NCI-H526 (cell line): ENCODE results near the gene DDX10.
"Not testable (repeated sequence)": the region's sequence is repeated elsewhere in the genome, so short reads cannot be mapped to it uniquely, and the experiment has no call there.

ENCODE experiments used
- DNase-seq, 2 experiments: peaks; one replicate each; lab custom pipeline; 2025; lab: John Stamatoyannopoulos, UW

The DDX10 gene

DNA sequence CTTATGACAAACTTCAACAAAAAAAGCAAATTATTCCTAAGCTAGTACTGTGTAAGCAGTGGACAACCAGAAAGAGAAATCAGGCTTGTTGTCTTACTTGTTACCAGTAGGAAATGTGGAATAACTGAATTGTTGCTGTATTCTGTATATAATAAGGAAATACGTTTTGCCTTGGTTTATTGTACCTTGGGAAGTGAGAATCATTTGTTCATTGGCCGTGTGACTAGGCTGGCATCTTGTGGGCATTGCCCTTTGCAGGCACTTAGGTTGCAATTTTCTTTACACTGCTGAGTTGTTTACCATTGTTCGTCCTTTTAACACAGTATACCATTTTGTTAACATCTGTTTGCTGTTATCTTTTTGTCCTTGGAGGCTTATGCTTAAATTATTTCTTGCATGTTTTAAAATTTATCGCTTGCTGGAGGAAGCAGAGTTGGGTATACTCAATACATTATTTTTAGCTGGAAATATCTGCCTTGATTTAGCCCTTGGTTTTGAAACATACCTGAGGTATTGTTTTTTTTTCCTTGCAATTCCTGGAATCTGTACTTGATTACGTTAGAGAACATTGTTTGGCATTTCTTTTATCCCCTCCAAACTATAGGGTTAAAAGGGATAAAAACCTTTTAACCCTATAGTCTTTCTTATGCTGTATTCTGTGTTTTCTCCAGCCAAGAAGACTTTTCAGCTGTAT is 109.3 kb downstream of the DDX10 start:
- DNase-seq: no peak

DNA sequence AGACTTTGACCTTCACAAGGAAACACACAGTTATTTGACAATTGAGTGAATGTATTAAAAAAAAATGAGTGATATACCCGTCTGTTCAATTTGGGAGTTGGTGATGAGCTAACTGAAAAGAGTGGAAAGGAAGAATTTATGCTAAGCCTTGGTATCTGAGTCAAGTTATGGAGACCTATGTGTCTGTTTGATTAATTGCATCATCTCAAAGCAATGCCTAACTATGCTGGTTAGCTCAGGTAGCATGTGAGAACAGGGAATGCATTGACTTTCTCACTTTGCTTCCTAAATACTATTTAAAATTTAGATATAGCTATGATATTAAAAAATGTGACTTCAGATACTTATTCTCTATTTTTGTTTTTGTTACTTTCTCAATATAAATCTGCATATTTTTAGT is 110.5 kb downstream of the DDX10 start:
- no peak for DNase-seq

DNA sequence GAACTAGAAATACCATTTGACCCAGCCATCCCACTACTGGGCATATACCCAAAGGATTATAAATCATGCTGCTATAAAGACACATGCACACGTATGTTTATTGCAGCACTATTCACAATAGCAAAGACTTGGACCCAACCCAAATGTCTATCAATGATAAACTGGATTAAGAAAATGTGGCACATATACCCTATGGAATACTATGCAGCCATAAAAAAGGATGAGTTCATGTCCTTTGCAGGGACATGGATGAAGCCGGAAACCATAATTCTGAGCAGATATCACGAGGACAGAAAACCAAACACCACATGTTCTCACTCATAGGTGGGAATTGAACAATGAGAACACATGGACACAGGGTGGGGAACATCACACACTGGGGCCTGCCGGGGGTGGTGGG is 114.3 kb downstream of the DDX10 start:
- not testable (repeated sequence) for DNase-seq

DNA sequence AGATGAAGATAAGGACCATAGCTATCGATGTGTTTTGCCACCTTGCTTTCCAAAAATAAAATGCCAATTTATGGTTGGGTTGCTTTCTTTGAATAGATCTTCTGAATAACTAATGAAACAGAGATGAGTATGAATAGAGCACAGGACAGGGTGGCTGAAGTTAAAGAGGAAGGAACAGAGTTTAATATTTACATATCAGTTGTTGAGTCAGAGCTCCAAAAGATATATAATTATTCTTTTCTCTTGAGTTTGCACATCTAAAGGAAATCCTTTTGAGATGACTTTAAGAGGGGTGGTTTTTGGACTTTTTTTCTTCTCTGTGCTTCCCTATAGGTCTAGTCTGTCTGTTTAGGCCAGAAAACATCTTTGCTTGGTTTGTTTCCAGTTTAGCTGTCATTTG is 115.2 kb downstream of the DDX10 start:
- no peak for DNase-seq

DNA sequence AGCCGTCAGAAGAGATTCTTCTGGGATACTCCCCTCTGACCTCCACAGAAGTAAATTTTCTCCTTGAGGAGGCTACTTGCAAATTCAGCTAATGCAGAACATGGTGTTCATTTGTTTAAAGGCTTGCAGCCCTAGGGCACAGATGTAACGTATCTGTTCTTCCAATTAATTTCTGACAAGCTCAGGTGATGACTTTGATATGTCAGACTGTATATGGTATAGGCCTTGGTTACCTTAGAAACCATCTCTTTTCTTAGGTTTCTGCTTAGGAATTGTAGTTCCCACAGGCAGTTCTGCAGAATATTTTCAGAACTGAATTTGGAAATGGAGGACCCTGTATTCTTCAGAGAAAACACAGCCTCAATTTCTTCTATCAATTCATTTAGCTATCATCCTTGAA is 117.1 kb downstream of the DDX10 start:
- DNase-seq: peak in 1 of 2 experiments; percentile 41

DNA sequence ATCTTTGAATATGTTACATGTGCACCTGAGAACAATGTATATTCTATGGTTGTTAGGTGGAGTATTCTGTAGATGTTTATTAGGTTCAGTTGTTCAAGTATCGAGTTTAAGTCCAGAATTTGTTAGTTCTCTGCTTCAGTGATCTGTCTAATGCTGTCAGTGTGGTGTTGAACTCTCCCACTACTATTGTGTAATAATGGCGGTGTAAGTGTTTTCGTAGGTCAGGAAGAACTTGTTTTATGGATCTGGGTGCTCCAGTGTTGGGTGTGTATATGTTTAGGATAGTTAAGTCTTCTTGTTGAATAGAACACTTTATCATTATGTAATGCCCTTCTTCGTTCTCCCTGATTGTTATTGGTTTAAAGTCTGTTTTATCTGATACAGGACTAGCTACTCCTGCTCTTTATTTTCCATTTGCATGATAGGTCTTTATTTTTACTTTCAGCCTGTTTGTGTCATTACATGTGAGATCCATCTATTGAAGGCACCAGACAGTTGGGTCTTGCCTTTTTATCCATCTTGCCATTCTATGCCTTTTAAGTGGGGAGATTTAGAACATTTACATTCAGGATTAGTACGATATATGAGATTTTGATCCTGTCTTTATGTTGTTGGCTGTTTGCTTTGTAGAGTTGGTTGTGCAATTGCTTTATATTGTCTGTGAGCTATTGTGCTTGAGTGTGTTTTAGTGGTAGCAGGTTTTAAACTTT is 121.6 kb downstream of the DDX10 start:
- DNase-seq: no peak

DNA sequence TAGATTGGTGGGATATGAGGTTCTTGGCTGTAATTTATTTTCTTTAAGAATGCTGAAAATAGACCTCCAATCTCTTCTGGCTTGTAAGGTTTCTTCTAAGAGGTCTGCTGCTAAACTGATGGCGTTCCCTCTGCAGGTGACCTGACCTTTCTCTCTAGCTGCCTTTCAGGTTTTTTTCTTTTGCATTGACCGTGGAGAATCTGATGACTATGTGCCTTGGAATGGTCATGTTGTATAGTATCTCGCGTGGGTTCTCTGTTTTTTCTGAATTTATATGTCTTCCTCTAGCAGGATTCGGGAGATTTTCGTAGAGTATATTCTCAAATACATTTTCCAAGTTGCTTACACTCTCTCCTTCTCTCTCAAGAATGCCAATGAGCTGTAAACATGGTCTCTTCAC is 122.2 kb downstream of the DDX10 start:
- DNase-seq: no peak

DNA sequence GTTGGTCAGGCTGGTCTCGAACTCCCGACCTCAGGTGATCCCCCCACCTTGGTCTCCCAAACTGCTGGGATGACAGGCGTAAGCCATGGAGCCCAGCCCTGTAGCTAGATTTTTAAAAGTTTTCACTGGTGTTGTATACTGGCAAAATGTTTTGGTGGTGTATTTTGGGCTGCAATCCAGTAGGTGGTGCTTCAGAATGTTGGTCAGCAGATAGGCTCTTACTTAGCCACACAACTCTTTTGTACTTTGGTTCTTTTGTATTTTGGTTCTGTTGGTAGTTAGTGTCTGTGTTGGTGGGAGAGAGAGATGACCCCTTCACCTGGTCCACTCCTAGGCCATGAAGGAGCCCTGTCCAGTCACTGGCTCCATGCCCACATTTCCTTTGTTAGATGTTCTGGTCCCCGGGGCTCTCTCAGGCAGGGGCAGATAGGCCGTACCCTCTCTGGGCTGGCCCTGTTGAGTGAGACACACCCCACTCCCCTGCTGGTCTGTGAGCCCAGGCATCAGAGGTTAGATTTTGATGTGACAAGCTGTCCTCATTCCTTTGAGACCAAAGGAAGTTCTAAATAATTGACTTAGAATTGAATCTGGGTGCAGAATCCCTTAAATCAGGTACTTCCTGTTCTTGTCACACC is 123.8 kb downstream of the DDX10 start:
- peak in 1 of 2 experiments; percentile 73 for DNase-seq

DNA sequence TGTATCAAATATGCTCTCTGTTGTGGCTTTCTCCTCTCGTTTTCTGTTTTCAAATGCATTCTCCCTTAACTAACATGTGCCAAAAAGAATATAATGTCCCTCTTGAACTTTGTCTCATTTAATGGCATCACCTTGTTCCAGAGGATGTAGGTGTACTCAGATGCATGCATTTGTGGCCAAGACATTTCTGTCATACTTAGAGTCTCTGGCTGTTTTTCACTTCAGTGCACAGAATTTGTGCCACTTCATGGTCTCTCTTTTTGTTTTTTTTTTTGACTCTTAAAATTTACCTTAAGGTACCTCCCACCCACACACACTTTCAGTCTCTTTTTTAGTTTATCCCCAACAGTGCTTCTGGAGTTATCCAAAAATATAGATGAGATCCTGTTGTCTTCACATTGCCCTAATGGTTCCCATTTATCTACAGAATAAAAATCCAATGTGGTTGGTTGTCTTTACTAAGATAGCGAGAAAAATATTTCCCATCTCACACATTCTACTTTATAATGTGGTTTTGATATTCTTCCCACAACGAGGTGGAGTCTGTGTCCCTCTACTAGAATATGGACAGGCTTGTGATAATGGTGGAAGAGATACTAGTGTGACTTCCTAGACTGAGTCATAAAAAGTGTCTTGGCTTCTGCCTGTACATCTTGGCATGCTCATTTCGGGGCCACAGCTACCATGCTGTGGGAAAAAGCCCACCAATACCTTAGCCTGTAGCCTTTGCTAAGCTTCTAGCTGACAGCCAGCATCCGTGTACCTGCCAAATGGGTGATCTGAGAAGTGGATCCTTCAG is 125.8 kb downstream of the DDX10 start:
- no peak for DNase-seq

DNA sequence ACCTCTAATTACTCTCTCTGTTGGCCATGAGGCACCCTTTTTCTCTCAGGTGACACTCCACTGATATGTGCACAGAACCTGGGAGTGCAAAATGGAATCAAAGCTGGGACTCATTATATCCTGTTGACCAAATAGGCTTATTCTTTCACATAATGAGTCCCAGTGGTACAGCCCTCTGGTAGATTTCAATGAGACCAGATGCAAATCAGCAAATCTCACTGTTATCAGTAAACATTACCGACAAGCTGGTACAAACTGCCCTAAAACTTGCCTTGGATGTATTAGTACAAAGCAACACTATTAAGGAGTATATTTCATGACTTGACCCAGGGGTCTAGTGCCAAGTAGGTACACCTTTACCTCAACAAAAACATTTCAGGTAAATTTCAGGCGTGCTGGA is 128.3 kb downstream of the DDX10 start:
- DNase-seq: peak; percentile 54 to 75

DNA sequence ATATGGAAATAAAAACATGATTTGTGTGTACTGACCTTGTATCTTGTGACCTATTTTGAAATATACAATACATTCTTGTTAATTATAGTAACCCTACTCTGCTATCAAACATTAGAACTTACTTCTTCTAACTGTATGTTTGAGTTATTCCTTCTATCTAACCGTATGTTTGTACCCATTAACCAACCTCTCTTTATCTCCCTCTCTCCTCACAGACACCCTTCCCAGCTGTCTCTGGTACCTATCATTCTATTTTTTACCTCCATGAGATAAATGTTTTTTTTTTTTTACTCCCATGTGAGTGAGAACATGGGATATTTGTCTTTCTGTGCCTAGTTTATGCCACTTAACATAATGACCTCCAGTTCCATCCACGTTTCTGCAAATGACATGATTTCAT is 128.7 kb downstream of the DDX10 start:
- DNase-seq: no peak

DNA sequence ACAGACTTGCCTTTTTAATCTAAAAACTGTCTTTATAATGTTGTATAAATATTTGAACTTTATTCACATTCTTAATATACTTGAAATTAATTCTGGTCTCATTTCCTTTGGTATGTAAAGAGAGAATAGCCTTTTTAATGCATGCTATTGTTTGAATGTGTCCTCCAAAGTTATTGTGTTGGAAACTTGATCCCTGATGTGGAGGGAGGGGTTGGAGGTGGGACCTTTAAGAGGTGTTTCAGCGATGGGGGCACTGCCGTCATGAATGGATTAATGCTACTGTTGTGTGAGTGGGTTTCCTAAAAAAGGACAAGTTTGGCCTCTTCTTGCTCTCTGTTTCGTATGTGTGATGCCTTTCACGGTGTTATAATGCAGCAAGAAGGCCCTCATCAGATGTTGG is 131.7 kb downstream of the DDX10 start:
- no peak for DNase-seq

DNA sequence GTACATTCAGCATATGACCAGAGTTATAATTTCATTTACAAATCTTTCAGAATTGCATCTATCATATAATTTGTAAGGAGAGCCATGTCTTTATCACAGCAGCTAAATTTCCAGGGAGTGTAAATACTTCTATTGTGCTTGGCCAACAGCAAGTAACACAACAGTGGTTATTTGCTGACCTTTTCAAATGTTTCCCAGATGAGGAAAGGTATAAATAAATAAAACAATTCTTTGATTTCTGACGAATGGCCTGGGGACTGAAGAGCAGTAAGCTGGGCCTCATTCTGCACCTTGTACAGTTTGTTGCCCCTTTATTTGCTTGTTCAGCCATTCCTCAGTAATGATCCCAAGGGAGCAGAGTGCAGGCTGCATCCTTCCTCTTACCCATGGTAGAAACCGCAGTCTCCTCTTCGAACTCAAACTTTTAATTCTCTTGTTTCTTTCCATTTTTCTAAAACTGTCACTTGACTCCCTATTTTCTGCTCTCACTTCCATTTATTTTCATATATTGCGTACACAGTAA is 132.8 kb downstream of the DDX10 start:
- peak in 1 of 2 experiments; percentile 10 for DNase-seq

DNA sequence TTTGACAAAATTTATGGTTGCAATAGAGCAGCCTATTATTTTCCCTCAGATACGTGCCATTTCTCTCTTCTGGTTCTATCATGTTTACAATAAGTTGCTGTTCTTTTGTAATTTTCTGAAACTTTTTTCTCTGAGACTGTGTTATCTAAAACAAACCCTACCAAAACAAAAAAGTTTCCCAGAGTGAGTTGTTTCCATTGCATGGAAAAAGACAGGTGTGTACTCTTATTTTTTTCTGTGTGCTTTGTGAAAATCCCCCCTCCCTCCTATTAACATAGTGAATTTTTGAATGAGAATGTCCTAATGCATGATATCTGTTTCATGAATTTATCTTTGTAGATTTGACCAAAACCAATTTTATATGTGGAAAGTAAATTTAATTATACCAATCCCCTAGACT is 137.6 kb downstream of the DDX10 start:
- no peak for DNase-seq

DNA sequence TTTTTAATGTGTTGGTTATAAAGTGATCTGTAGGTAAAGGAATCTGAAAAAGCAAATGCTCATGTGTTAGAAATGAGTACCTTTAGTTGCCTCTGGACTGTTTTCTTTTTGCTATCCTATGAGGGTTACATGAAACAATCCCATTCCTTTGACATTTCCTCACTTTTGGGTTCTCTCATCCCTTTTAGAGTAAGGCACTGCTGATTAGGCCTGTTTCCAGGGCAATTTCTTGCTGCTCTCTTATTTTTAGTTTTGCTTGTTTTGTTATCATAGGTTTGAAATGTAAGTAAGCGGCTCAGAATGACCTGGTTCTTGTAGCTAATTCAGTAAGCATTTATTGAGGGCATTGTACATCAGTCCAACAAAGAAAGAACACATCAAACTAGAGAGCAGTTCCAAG is 138.9 kb downstream of the DDX10 start:
- no peak for DNase-seq

DNA sequence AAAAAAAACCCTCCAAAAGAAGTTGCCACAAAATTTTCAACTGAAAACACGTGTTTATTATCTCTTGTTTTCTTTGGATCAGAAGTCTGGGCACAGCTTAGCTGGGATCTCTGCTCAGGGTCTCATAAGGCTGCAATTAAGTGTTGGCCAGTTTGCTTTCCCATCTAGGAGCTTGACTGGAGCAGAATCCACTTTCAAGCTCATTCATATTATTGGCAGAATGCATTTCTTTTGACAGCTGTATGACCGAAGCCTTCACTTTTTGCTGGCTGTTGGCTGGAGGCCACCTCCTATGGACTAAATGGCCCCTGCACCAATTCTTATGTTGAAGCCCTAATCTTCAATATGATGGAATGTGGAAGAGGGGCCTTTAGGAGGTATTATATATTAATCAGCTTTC is 139.6 kb downstream of the DDX10 start:
- no peak for DNase-seq

DNA sequence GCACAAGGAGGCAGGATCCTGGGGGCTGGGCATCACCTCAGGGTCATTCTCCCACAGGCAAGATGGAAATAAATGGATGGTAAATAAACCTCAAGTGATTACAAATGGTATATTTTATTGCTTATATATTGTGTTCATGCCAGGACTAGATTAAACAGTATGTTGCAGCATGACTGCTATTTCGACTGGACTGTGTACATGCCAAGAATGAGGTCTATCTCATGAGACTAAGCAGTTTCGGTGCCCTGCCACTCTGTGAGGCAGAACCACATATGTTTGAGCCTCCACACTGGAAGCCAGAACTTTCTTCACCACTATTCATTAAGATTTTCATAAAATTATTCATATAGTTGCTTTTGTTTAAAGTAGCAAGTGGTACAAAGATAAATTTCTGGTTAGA is 140.2 kb downstream of the DDX10 start:
- DNase-seq: no peak

DNA sequence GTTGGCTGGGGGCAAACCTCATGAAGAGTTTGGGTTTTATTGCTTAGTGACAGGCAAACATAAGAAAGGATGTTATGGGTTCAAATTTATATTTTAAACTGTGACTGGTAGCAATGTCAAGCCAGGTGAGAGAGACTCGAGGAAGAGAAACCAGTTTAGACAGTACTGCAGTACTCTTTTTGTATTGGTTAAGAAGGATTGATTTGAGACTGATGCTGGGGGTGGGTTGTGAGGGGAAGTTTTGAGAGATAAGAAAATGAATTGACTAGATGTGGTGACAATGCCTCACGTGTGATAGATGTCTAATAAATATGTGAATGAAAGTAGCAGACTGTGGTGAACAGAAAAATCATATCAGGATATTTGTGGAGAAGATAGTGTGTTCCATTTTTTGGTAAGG is 142.4 kb downstream of the DDX10 start:
- DNase-seq: no peak

DNA sequence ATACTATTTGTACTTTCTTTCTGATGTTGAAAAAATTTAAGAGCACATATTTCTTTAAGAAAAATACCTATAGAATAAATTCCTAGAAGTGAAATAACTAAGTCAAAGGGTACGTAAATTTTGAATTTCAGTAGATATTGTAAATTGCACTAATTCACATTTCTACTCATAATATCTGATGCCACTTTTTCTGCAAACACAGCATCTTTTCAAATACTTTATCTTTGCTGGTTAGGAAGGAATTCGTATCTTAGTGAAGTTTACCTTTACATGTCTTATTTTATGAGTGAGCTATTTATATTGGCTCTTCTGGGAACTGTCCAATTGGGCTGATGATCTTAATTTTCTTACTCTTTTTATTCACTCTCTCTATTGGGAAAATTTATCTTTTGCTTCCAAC is 148.2 kb downstream of the DDX10 start:
- DNase-seq: no peak

DNA sequence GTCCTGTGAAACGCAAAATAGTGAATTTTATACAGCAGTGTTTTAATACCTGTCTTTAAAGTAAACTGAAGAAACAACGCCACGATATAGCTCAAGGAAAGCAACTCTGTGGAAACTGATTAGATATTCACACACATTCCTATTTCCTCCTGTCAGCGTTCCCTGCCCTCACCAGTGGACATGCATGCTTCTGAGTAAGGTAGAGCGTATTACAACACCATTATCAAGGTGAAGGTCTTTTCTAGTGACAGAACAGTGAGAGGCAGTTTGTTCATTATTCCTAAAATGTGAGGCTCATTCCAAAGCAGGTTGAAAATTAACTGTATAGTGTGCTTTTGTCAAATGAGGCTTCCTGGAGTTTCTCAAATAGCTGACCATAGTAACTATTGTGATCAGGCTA is 153.1 kb downstream of the DDX10 start:
- no peak for DNase-seq

DNA sequence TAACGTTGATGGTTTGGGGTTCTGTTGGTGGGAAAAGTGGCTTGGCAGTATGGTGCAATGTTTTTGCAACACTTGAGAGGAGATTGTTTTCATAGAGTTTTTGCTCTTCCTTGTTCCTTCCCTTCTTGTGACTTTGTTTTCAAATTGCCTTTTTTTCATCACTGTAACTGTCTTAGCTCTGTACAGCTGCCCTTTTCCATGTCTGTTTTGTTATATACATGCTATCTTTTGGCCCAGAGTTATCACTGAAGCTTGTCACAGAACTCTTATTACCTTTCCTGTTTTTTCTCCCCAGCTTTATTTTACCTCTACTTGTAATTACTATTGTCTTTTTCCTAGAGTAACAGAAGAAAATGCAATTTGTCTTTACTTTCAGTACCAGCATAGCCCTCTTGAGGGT is 154.1 kb downstream of the DDX10 start:
- no peak for DNase-seq

DNA sequence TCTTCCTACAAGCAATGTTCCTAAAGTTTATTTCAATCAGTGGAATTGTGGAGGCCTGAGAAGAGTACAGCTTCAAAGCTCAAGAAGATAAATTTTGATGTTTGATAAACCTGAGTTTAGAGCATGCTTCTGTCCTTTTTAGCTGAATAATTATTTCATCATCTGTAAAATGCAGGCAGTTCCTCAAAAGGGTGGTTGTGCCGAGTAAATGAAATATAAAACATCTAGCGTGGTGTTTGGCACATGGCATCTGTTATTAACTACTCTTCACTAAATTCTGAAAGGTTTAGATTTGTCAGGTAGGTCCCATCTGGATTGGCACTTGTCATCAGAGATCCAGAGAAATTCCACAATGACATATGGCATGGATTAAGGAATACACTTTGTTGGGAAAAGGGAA is 155.1 kb downstream of the DDX10 start:
- no peak for DNase-seq
